ENCODE results near the gene LAMTOR2.

Gene LAMTOR2

GRCh38 chr1:156100205-156100995 is 45.8 kb downstream of the LAMTOR2 start:
- no peak for DNase-seq

- no peak for DNase-seq
These were observed 47.3 kb downstream of the LAMTOR2 start for GRCh38 chr1:156101880-156102279.

- DNase-seq = no peak
These were observed 48.3 kb downstream of the LAMTOR2 start for GRCh38 chr1:156102633-156103511.

- DNase-seq = no peak
These were observed 49.0 kb downstream of the LAMTOR2 start for GRCh38 chr1:156103521-156103947.

GRCh38 chr1:156104065-156104810 is 49.7 kb downstream of the LAMTOR2 start:
- peak; percentile 82 for DNase-seq

- no peak for DNase-seq
These were observed 50.6 kb downstream of the LAMTOR2 start for GRCh38 chr1:156104861-156105832.

- DNase-seq = no peak
These were observed 52.3 kb downstream of the LAMTOR2 start for GRCh38 chr1:156106624-156107488.

GRCh38 chr1:156108057-156108456 is 53.5 kb downstream of the LAMTOR2 start:
- no peak for DNase-seq

All from amniotic stem cell (primary cell).